Measurements from ENCODE around the gene ZNF627. TPM values are rescaled to one million over a fixed set of nuclear protein-coding genes. Genes with fewer than 3 reads are reported as not detected.
"Not testable (repeated sequence)": the region's sequence is repeated elsewhere in the genome, so short reads cannot be mapped to it uniquely, and the experiment has no call there.

The ZNF627 gene
- total RNA-seq, 3 donors from 2014 or later: 2.6 to 3.5 (median 3.4) TPM

DNA sequence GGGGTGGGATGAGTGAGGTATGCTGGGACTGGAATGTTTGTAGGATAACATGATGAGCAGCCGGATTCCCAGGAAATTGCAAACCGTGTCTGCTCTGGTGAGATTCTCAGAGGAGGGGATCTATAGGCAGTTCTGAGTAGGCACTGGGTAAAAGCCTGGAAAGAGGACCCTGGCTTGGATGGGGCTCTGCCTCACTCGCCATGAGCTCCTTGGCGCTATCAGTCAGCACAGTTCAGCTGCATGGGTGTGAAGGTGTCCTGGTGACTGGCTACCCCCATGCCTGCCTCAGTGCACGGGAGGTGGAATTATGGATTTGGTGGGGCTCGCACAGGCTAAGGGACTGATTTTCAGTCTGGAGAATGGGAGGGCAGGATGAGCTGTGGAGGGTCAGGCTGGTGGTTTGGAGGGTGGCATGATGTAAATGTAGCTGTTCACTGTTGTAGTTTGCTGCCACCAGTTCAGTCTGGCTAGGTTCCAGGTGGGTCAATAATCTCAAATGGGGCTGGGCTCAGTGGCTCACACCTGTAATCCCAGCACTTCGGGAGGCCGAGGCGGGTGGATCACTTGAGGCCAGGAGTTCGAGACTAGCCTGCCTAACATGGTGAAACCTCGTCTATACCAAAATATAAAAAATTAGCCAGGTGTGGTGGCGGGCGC lies 9.2 kb upstream of the ZNF627 start:
- ATAC-seq (peak; percentile 23 to 30), DNase-seq (no peak)
- Mint-ChIP-seq H3K4me1 (ENCODE audit: low read depth) (peaks cover 1% of the 10 kb centered on the region), H3K9me3 (no peaks in the 10 kb centered on the region), H3K36me3 (ENCODE audit: insufficient read depth) (no peaks in the 10 kb centered on the region), H3K4me3 (no peak overlapping the region), H3K27me3 (ENCODE audit: low read depth) (no peaks in the 10 kb centered on the region)

GRCh38 chr19:11594084-11594483 lies 3.2 kb upstream of the ZNF627 start:
- DNase-seq (no peak), ATAC-seq (no peak)
- H3K36me3 Mint-ChIP-seq (ENCODE audit: insufficient read depth): no peaks in the 10 kb centered on the region
- no peak overlapping the region for H3K4me3 Mint-ChIP-seq
- H3K27me3 Mint-ChIP-seq (ENCODE audit: low read depth): no peaks in the 10 kb centered on the region
- H3K9me3 Mint-ChIP-seq: no peaks in the 10 kb centered on the region
- peaks cover 11% of the 10 kb centered on the region for H3K4me1 Mint-ChIP-seq (ENCODE audit: low read depth)

DNA sequence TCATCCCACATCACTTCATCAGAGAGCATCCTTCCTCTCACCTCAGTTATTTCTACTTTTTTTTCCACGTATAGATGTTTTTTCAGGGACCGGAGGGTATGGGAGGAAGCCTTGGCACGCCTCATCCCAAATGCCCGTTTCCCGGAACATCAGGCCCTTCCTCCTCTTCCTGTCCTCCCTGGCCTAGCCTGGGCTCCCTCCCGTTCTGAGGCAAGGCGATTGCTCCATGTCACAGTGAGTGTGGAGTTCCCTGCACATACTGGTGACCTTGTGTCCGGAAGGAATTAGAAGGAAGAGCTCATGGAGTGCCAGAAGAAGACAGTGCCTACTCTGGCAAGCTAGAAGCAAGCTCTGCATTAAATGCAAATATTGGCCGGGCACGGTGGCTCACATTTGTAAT lies 1.1 kb upstream of the ZNF627 start:
- no peak for DNase-seq
- H3K9me3 Mint-ChIP-seq: no peaks in the 10 kb centered on the region
- H3K36me3 Mint-ChIP-seq (ENCODE audit: insufficient read depth): no peaks in the 10 kb centered on the region
- H3K4me1 Mint-ChIP-seq (ENCODE audit: low read depth): peaks cover 23% of the 10 kb centered on the region
- no peak for ATAC-seq
- peak overlapping the region; percentile 89 for H3K4me3 Mint-ChIP-seq
- H3K27me3 Mint-ChIP-seq (ENCODE audit: low read depth): no peaks in the 10 kb centered on the region

DNA sequence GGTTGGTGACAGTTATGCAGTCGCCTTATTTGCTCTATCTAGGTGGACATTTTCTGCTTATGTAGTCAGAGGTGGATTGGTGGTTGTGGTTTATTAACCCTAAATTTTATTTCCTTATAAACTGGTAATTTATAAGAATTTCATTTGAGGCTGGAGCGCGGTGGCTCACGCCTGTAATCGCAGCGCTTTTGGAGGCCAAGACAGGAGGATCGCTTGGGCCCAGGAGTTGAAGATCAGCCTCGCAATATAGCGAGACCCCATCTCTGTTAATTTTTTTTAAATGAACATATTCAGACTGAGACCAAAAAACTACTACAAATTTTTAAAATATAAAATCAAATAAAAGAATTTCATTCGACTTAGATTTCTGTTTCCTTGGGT lies 810 bp downstream of the ZNF627 start:
- DNase-seq (no peak), ATAC-seq (no peak)
- Mint-ChIP-seq H3K27me3 (ENCODE audit: low read depth) (no peaks in the 10 kb centered on the region), H3K4me1 (ENCODE audit: low read depth) (peaks cover 28% of the 10 kb centered on the region), H3K36me3 (ENCODE audit: insufficient read depth) (peaks cover 5% of the 10 kb centered on the region), H3K4me3 (peak overlapping the region; percentile 89), H3K9me3 (no peaks in the 10 kb centered on the region)

- Mint-ChIP-seq H3K27me3 (ENCODE audit: low read depth) (no peaks in the 10 kb centered on the region), H3K4me1 (ENCODE audit: low read depth) (peaks cover 28% of the 10 kb centered on the region)
- no peak for ATAC-seq
Measured at GRCh38 chr19:11598746-11599145, 1.5 kb downstream of the ZNF627 start.

GRCh38 chr19:11599704-11600103 lies 2.4 kb downstream of the ZNF627 start:
- peaks cover 28% of the 10 kb centered on the region for H3K4me1 Mint-ChIP-seq (ENCODE audit: low read depth)
- not testable (repeated sequence) for H3K4me3 Mint-ChIP-seq; DNase-seq; H3K27me3 Mint-ChIP-seq (ENCODE audit: low read depth); H3K9me3 Mint-ChIP-seq; ATAC-seq
- peaks cover 10% of the 10 kb centered on the region for H3K36me3 Mint-ChIP-seq (ENCODE audit: insufficient read depth)

More at GRCh38 chr19:11598746-11599145, 1.5 kb downstream of the ZNF627 start:
- no peaks in the 10 kb centered on the region for H3K9me3 Mint-ChIP-seq
- peaks cover 5% of the 10 kb centered on the region for H3K36me3 Mint-ChIP-seq (ENCODE audit: insufficient read depth)
- peak overlapping the region; percentile 73 for H3K4me3 Mint-ChIP-seq
- no peak for DNase-seq

DNA sequence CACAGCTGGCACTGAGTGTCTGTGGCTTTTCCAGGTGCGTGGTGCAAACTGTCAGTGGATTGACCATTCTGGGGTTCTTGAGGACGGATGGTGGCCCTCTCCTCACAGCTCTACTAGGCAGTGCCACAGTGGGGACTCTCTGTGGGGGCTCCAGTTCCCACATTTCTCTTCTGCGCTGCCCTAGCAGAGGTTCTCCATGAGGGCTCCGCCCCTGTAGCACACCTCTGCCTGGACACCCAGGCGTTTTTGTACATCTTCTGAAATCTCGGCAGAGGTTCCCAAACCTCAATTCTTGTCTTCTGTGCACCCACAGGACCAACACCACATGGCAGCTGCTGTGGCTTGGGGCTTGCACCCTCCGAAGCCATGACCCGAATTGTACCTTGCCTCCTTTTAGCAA lies 9.2 kb downstream of the ZNF627 start:
- no peaks in the 10 kb centered on the region for H3K27me3 Mint-ChIP-seq (ENCODE audit: low read depth)
- ATAC-seq (no peak), DNase-seq (no peak)
- peaks cover 4% of the 10 kb centered on the region for H3K9me3 Mint-ChIP-seq
- H3K4me3 Mint-ChIP-seq: no peak overlapping the region
- peaks cover 29% of the 10 kb centered on the region for H3K36me3 Mint-ChIP-seq (ENCODE audit: insufficient read depth)
- peaks cover 5% of the 10 kb centered on the region for H3K4me1 Mint-ChIP-seq (ENCODE audit: low read depth)

GRCh38 chr19:11611730-11612129 lies 14.4 kb downstream of the ZNF627 start:
- peaks cover 2% of the 10 kb centered on the region for H3K9me3 Mint-ChIP-seq
- H3K4me1 Mint-ChIP-seq (ENCODE audit: low read depth): peaks cover 5% of the 10 kb centered on the region
- H3K27me3 Mint-ChIP-seq (ENCODE audit: low read depth): no peaks in the 10 kb centered on the region
- no peak overlapping the region for H3K4me3 Mint-ChIP-seq
- DNase-seq (no peak), ATAC-seq (no peak)
- peaks cover 23% of the 10 kb centered on the region for H3K36me3 Mint-ChIP-seq (ENCODE audit: insufficient read depth)

DNA sequence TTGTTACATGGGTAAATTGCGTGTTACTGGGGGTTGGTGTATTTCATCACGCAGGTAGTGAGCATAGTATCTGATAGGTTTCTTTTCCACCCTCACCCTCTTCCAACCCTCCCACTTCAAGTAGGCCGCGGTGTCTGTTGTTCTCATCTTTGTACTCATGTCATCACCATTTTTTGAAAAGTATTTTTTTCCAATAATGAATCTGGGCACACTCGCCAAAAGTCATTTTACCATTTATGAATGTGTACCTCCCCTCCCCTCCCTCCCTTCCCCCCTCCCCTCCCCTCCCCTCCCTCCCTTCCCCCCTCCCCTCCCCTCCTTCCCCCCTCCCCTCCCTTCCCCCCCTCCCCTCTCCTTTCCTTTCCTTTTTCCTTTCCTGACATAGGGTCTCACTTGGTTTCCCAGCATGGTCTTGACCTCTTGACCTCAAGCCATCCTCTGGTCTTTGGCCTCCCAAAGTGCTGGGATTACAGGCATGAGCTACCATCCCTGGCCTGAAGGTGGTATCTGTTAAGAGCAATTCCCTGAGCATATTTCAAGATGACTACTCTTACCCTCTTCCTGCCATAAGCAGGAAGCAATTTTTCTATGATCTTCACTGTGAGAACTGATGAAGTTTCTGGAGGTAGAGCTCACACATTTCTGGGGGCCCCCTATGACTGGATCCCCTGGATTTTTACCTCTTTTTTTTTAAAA lies 15.7 kb downstream of the ZNF627 start:
- no peak overlapping the region for H3K4me3 Mint-ChIP-seq
- H3K9me3 Mint-ChIP-seq: peaks cover 12% of the 10 kb centered on the region
- ATAC-seq: no peak

DNA sequence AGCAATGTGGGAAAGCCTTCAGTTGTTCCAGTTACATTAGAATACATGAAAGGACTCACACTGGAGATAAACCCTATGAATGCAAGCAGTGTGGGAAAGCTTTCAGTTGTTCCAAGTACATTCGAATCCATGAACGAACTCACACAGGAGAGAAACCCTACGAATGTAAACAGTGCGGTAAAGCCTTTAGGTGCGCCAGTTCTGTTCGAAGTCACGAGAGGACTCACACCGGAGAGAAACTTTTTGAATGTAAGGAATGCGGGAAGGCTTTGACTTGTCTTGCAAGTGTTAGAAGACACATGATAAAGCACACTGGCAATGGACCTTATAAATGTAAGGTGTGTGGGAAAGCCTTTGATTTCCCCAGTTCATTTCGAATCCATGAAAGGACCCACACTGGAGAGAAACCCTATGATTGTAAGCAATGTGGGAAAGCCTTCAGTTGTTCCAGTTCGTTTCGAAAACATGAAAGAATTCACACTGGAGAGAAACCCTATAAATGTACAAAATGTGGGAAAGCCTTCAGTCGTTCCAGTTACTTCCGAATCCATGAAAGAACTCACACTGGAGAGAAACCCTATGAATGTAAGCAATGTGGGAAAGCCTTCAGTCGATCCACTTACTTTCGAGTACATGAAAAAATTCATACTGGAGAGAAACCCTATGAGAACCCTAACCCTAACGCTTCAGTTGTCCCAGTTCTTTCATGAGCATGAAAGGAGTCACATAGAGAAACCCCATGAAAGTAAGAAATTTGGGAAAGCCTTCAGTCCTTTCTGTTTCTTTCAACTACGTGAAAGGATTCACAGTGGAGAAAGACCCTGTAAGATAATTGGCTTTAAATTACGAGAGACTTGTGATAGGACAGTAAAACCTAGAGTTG lies 20.1 kb downstream of the ZNF627 start:
- Mint-ChIP-seq H3K9me3 (peaks cover 19% of the 10 kb centered on the region), H3K36me3 (ENCODE audit: insufficient read depth) (peaks cover 44% of the 10 kb centered on the region), H3K4me1 (ENCODE audit: low read depth) (peaks cover 5% of the 10 kb centered on the region), H3K4me3 (no peak overlapping the region), H3K27me3 (ENCODE audit: low read depth) (no peaks in the 10 kb centered on the region)
- DNase-seq: no peak
- no peak for ATAC-seq

More for the DNA sequence above, 15.7 kb downstream of the ZNF627 start:
- Mint-ChIP-seq H3K36me3 (ENCODE audit: insufficient read depth) (peaks cover 29% of the 10 kb centered on the region), H3K4me1 (ENCODE audit: low read depth) (peaks cover 5% of the 10 kb centered on the region), H3K27me3 (ENCODE audit: low read depth) (no peaks in the 10 kb centered on the region)
- DNase-seq: no peak

DNA sequence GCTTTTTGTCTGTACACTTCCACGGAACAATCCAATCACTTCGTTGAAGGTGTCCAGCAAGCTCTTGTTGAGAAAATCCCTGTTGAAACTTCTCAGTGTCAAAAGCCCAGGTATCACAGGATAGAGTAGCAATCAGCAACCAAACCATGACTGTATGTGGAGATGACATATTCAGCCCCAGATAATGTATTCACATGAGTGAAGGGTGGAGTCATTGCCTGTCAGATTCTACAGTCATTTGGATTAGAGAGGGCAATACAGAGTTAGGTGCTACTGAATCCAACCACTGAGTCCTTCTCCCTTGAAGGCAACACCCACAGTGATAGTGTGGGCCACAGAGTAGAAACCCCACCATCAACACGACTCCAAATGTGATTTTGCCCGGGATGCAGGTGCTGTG lies 23.3 kb downstream of the ZNF627 start:
- ATAC-seq: no peak
- Mint-ChIP-seq H3K27me3 (ENCODE audit: low read depth) (peaks cover 4% of the 10 kb centered on the region), H3K9me3 (peaks cover 19% of the 10 kb centered on the region), H3K4me3 (no peak overlapping the region), H3K4me1 (ENCODE audit: low read depth) (peaks cover 15% of the 10 kb centered on the region), H3K36me3 (ENCODE audit: insufficient read depth) (peaks cover 39% of the 10 kb centered on the region)
- DNase-seq: no peak

DNA sequence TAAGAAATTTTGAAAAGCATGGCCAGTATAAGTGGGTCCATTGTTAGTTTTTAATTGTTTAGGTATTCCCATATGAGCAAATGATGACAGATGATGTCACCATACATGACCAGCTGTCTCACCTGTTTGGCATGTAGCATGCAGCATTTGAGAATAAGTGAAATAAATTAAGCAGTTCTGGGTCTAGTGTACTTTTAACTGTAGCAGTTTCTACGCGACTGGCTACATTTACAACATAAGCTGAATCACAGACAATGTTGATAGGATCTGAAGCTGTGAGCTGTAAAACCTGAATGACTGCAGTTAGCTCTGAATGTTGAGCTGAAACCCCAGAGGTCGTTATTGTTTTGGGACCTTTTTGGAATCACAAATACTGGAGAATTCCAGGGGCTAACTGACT lies 25.1 kb downstream of the ZNF627 start:
- Mint-ChIP-seq H3K9me3 (peaks cover 11% of the 10 kb centered on the region), H3K4me1 (ENCODE audit: low read depth) (peaks cover 15% of the 10 kb centered on the region), H3K36me3 (ENCODE audit: insufficient read depth) (peaks cover 25% of the 10 kb centered on the region)
- not testable (repeated sequence) for ATAC-seq; DNase-seq; H3K27me3 Mint-ChIP-seq (ENCODE audit: low read depth); H3K4me3 Mint-ChIP-seq

- peaks cover 15% of the 10 kb centered on the region for H3K4me1 Mint-ChIP-seq (ENCODE audit: low read depth)
- H3K4me3 Mint-ChIP-seq: no peak overlapping the region
- H3K9me3 Mint-ChIP-seq: no peaks in the 10 kb centered on the region
- ATAC-seq (peak; percentile 52 to 56), DNase-seq (no peak)
- H3K36me3 Mint-ChIP-seq (ENCODE audit: insufficient read depth): peaks cover 14% of the 10 kb centered on the region
- peaks cover 9% of the 10 kb centered on the region for H3K27me3 Mint-ChIP-seq (ENCODE audit: low read depth)
Measured at GRCh38 chr19:11624069-11624463, 26.8 kb downstream of the ZNF627 start.

DNA sequence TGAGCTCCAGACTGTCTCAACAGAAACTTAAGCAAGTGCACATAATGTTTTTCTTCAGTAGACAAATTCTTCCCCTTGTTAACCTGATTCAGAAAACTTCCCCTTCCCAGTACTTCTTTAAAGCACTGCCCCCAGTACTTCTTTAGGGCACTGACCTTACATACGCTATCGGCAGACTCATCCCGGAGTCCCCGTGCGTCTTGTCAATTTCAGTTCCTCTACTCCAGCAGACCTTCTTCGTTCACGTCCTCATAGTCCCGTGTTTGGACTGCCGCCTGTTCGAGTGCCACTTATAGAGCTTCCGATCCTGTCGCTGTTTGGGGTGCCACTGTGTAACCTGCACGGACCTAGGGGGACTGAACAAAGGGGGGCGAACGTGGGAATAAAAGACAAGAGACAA lies 29.0 kb downstream of the ZNF627 start:
- Mint-ChIP-seq H3K27me3 (ENCODE audit: low read depth) (peaks cover 16% of the 10 kb centered on the region), H3K4me3 (no peak overlapping the region), H3K4me1 (ENCODE audit: low read depth) (peaks cover 15% of the 10 kb centered on the region), H3K9me3 (no peaks in the 10 kb centered on the region), H3K36me3 (ENCODE audit: insufficient read depth) (peaks cover 3% of the 10 kb centered on the region)
- no peak for ATAC-seq
- DNase-seq: no peak
